Activated effector memory CD4-positive, alpha-beta T cell treated with Interleukin-2 at 50 U/mL for 16 hours (primary cell): ENCODE data around the gene PRSS2.

Experiments used
- DNase-seq: peaks from one replicate; pipeline ENCODE4 v3.0.0-alpha.2; 2020

PRSS2 gene

DNA sequence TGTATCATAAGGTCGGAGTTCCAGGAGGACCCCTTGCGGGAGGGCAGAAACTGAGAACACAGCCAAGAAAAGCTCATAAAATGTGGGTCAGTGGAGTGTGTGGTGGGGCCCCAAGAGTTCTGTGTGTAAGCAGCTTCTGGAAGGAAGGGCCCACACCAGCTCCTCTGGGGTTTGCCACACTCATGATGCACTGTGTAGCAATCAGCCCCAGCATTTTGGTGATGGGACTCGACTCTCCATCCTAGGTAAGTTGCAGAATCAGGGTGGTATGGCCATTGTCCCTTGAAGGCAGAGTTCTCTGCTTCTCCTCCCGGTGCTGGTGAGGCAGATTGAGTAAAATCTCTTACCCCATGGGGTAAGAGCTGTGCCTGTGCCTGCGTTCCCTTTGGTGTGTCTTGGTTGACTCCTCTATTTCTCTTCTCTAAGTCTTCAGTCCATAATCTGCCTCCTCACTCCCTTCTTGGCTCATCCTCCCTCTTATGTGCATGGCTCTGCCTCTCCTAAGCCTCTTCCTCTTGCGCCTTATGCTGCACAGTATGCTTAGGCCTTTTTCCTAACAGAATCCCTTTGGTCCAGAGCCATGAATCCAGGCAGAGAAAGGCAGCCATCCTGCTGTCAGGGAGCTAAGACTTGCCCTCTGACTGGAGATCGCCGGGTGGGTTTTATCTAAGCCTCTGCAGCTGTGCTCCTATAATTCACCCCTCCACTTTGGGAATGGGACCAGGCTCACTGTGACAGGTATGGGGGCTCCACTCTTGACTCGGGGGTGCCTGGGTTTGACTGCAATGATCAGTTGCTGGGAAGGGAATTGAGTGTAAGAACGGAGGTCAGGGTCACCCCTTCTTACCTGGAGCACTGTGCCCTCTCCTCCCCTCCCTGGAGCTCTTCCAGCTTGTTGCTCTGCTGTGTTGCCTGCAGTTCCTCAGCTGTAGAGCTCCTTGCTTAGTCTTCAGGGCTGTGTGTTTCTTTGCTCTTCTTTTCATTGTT, 17.8 kb downstream of the PRSS2 start:
- no peak for DNase-seq

DNA sequence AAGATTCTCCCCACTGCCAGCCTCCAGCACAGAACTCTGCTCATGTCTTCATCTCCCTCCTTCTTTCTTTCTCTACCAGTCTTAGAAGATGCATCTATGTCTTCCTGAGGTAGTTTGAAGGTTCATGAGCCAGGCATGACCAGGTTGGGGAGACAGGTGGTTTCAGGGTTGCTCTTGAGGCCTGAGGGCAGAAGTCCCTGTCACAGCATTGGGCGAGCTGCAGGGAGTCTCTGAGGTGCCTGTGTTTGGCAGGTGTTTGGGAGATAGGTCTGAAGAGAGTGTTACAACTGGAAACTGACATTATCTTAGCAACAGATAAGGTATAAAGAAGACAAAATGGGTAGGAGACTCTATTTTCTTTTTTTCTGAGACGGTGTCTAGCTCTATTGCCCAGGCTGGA, 18.7 kb downstream of the PRSS2 start:
- DNase-seq: no peak

GRCh38 chr7:142790056-142790455, 19.3 kb downstream of the PRSS2 start:
- no peak for DNase-seq

- DNase-seq: no peak
Observed at GRCh38 chr7:142790555-142790954, 19.8 kb downstream of the PRSS2 start.

- DNase-seq: no peak
Observed at GRCh38 chr7:142791502-142791901, 20.7 kb downstream of the PRSS2 start.

DNA sequence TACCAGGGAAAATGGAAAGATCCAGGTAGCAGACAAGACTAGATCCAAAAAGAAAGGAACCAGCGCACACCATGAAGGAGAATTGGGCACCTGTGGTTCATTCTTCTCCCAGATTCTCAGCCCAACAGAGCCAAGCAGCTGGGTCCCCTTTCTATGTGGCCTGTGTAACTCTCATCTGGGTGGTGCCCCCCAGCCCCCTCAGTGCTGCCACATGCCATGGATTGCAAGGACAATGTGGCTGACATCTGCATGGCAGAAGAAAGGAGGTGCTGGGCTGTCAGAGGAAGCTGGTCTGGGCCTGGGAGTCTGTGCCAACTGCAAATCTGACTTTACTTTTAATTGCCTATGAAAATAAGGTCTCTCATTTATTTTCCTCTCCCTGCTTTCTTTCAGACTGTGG, 21.4 kb downstream of the PRSS2 start:
- no peak for DNase-seq

DNA sequence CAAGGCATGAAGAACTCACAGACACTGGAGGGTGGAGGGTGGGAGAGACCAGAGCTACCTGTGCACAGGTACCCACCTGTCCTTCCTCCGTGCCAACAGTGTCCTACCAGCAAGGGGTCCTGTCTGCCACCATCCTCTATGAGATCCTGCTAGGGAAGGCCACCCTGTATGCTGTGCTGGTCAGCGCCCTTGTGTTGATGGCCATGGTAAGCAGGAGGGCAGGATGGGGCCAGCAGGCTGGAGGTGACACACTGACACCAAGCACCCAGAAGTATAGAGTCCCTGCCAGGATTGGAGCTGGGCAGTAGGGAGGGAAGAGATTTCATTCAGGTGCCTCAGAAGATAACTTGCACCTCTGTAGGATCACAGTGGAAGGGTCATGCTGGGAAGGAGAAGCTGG, 21.8 kb downstream of the PRSS2 start:
- no peak for DNase-seq

- DNase-seq: no peak
Observed at GRCh38 chr7:142793156-142793555, 22.4 kb downstream of the PRSS2 start.

- peak; percentile 64 for DNase-seq
Observed at GRCh38 chr7:142795339-142795863, 24.6 kb downstream of the PRSS2 start.

- DNase-seq: no peak
Observed at GRCh38 chr7:142796001-142796500, 25.3 kb downstream of the PRSS2 start.

GRCh38 chr7:142796501-142797390, 26.0 kb downstream of the PRSS2 start:
- no peak for DNase-seq

- DNase-seq: no peak
Observed at GRCh38 chr7:142797391-142798377, 26.9 kb downstream of the PRSS2 start.

DNA sequence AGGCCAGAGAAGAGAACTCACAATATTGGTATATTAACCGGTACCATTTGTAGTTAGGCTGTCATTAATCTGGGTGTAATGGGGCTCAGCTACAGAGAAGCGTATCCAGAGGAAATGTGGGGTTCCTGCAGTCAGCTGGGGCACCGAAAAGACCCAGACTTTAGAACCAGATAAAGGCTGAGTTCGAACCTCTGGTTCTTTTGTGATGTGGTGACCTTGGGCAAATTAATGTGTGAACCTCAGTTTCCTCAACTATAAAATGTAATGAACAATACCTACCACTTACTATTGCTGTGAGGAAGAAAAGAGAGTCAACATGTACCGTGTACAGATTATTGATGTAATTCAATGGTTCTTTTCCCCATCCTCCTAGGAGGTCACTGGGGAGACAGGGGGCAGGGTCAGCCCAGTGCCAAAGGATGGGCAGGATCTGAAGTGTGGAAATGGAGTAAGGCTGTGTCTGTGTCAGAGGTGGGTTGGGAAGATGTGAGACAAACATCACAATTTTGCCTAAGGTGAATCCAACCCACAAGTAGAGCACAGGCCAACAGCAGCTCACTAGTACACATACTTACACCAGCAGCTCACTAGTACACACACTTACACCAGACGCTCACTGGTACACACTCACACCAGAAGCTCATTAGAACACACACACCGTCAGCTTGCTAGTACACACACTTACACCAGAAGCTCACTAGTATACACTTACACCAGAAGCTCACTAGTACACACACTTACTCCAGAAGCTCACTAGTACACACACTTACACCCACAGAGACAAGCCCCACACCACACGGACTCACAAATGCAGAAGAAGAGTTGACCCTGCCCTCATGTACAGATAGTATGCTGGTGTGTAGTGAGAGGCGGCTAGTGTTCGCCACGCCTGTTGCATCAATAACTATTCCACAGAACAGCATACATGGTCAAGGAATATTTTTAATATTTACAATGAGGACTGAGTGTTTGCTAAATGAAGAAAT, 28.0 kb downstream of the PRSS2 start:
- no peak for DNase-seq

DNA sequence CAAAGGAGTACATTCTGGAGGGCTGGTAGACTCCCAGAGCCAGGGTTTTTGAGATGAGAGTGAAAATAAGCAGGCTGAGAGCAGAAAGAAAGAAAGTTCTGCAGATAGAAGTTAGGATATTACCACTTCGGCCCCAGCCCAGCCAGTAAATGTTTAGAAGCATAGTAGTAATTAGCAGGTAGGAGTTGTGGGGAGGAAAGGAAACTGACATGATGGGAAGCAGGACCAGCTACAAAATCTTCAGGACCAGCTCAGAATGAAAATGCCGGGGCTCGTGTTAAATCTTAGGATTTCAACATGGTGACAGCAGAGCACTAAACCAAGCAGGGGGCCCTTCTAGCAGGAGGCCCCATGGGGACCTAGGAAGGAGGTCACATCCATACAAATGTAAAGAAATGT, 28.7 kb downstream of the PRSS2 start:
- no peak for DNase-seq

- DNase-seq: no peak
Observed at GRCh38 chr7:142800088-142800487, 29.3 kb downstream of the PRSS2 start.

DNA sequence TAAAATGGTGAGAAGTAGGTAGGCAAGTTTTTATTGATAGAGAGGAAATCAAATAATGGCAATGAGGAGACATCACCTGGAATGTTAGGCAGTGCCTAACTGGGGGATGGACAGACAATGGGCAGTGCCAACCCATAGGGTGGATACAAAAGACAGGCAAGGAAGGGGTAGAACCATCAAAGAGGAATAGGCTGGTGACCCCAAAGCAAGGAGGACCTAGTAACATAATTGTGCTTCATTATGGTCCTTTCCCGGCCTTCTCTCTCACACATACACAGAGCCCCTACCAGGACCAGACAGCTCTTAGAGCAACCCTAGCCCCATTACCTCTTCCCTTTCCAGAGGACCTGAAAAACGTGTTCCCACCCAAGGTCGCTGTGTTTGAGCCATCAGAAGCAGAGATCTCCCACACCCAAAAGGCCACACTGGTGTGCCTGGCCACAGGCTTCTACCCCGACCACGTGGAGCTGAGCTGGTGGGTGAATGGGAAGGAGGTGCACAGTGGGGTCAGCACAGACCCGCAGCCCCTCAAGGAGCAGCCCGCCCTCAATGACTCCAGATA, 30.0 kb downstream of the PRSS2 start:
- DNase-seq: no peak

GRCh38 chr7:142801601-142802295, 31.0 kb downstream of the PRSS2 start:
- no peak for DNase-seq

- DNase-seq: no peak
Observed at GRCh38 chr7:142802301-142802700, 31.5 kb downstream of the PRSS2 start.

- DNase-seq: no peak
Observed at GRCh38 chr7:142803901-142804300, 33.1 kb downstream of the PRSS2 start.

GRCh38 chr7:142804728-142805207, 34.0 kb downstream of the PRSS2 start:
- DNase-seq: no peak
